Skin epidermis (tissue), 12 donors: ENCODE measurements around the gene DDX25.
A peak's percentile ranks its signal among the peaks of the same experiment; 100 is the strongest.

ENCODE experiments used
- H3K27ac ChIP-seq, 21 experiments: fragments of 200-600 bp; sonication (generic) in 11 of 21; one replicate each; pipeline ENCODE4 v1.5.0; 2020; ENCODE audit warnings: mild to moderate bottlenecking in 3 of 21, inconsistent platforms in 2 of 21, moderate library complexity in 2 of 21
- H3K4me3 ChIP-seq, 7 experiments: fragments of 200-600 bp; sonication (generic) in 2 of 7; one replicate each; pipeline ENCODE4 v1.5.0; 2020; ENCODE audit warnings: inconsistent platforms in 2 of 7, mild to moderate bottlenecking in 2 of 7, moderate library complexity in 1 of 7

DDX25 gene

DNA sequence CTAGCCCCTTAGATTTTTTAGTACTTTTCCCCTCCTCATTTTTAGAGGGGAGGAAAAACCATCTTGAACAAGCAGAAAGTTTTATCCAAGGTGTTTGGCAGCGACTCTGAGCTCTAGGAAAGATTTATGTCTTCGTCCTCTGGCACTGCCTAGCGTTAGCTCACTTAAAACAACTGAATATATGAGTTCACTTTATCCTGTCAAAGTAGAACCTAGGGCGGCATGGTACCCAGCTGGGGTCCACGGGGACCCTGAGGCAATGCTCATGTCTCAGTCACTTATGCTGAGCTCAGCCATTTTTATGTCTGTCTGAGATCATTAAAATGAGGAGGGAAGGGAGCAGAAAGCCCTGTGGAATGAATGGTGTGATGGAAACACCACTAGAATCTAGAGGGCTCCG lies 27.4 kb downstream of the DDX25 start:
- no peak overlapping the region for H3K4me3 ChIP-seq
- H3K27ac ChIP-seq = no peak overlapping the region

DNA sequence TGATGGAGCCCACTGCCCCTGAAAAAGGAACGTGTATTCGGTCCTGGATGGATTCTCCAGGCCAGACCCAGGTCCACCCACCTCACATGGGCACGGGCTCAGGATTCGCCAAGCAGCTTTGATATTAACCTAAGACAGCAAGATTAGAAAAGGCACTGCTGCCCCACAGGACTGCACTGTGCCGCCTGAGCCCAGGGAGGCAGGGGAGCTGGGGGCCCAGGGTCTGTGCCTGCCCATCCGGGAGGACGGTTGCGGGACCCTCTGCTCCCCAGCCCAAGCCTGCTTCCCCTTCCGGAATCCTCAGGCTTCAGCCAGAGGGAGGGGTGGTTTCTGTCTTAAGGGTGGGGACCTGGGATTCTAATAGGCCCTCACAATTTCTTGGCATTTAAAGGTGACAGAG lies 28.0 kb downstream of the DDX25 start:
- Histone ChIP-seq H3K27ac (no peak overlapping the region), H3K4me3 (no peak overlapping the region)

DNA sequence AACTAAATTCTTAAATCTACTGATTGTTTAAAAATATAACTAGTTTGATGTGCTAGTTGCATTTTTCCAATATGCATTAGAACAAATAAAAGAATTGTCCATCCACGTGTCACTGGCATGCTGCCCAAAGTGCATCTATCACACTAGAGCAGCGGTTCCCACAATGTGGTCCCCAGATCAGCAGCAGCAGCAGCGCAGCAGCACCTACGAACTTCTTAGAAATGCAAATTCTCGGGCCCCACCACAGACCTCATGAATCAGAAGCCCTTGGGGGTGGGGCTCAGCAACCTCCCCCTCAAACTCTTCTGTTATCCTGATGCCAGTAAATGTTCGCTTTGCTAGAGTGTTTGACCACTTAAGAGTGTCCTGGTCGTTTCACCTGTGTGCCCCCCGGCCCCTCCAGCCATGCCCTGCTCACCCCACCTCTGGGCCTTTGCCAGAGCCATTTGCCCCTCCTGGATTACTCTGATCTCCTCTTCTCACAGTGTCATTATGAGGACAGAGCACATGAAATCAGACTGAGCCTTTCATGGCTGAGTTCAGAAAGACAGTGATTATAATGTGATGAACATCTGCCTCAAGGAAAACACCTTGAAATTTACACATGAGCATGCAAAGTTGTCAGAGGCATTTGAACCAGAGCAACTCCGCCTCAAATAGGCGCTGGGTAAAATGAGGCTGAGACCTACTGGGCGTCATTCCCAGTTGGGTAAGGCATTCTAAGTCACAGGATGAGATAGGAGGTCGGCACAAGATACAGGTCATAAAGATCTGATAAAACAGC lies 28.9 kb downstream of the DDX25 start:
- Histone ChIP-seq H3K27ac (no peak overlapping the region), H3K4me3 (no peak overlapping the region)

DNA sequence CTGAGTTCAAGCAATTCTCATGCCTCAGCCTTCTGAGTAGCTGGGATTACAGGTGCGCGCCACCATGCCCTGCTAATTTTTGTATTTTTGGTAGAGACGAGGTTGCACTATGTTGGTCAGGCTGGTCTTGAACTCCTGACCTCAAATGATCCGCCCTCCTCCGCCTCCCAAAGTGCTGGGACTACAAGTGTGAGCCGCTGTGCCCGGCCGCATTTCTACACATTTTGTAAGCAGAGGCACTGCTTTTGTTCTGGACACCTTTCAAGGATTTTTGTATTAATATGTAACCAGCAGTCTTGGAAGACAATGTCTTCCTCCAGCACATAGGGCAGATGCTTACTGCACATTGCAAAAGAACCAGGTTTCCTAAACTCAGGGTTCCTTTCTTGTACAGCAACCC lies 30.2 kb downstream of the DDX25 start:
- Histone ChIP-seq H3K27ac (no peak overlapping the region), H3K4me3 (no peak overlapping the region)

DNA sequence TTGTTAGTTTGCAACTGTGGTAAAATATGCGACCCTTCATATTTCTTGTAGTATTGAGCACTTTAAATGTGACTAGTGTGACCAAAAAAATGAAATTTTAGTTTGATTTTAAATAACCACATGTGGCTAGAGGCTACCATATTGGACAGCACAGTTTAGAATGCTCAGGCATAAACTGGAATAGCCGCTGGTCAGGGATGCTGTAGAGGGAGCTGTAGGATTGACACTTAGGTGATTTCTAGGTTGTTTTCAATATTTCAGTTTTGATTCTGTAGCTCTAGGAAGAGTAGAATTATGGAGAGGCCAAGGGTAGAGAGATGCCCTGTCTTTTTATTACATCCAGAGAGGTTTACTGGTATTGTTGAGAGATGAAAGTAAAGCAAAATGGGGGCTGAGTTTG lies 30.7 kb downstream of the DDX25 start:
- H3K27ac ChIP-seq = no peak overlapping the region
- no peak overlapping the region for H3K4me3 ChIP-seq

DNA sequence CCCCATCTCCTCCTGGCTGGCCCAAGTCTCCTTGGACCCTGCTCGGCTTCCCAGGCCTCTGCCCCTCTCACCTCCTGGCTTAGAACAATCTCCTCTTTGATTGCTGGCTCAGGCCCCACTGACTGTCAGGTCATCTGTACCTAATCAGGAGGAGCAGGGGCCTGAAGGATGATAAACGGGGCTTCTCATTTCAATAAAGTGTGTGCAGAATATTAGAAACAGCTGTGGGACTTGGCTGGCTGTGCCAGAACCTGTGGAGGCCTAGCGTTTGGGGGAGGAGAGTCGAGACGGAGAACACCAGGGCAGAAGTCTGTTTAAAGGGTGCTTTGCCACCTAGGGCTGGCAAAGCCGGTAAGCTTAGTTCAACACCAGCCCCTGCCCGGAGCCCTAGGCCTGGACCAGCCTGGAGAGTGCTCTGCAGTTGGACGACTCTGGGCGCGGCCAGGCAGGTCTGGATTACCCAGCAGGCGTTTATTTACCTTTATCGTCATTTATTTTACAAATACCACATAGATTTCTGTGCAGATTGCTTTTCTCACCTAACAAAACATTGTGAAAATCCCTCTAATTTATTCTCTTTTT lies 31.4 kb downstream of the DDX25 start:
- H3K4me3 ChIP-seq = no peak overlapping the region
- no peak overlapping the region for H3K27ac ChIP-seq

DNA sequence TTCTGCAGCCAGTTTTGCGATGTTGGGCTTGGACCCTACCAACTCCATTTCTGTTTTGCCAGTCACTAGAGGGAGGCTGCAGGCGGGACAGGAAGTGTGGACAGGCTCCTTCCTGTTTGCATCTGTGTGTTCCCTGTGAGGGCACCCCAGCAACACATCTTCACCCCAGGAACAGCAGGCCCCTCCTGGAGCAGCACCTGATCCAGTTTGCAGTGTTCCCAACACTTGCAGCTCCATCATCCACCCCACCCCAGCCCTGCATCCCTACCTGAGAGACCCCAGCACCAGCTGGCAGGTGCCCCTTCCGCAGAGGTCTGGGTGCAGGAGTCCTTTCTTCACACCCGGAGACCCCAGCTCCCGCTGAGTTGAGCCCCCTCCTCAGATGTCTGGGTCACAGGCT lies 34.1 kb downstream of the DDX25 start:
- Histone ChIP-seq H3K27ac (peak overlapping the region in 8 of 21 experiments; percentile 29 to 71 (median 42)), H3K4me3 (no peak overlapping the region)

DNA sequence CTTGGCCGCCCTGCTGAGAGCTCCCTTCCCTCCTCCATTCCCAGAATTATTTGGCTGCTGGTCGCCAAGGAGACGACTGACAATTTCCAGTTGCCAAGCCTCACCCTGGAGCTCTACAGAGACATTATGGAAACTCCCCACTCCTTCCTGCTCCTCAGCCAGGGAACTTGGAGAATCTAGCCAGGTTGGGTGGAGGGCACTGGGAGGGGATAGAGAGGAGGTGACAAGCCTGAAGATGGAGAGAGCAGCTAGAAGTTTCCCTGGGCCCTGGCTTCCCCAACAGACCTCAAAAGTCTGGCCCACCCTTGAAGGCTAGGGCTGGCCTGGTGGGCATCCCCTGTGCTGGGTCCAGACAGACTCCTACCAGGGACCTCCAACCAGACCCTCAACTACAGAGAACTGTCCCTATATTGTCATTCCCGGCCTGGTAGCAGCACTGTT lies 34.8 kb downstream of the DDX25 start:
- Histone ChIP-seq H3K27ac (peak overlapping the region in 5 of 21 experiments; percentile 14 to 71 (median 31)), H3K4me3 (no peak overlapping the region)

DNA sequence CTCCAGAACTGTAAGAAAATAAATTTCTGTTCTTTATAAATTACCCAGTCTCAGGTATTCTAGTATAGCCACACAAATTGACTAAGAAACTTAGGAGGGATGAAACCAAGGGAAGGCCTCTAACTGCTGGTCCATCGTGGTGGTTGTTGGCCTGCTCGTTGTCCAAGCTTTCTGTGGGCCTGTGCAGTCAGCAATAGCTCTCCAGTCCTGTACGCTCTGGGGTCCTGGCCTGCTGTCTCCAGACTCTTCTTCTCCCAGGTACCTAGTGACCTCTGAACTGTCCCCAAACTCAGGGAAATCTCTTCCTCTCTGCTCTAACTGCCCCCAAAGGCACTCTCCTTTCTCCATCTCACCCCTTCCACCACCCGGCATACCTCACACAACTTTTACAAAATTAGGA lies 35.8 kb downstream of the DDX25 start:
- no peak overlapping the region for H3K4me3 ChIP-seq
- H3K27ac ChIP-seq = peak overlapping the region in 1 of 21 experiments; percentile 71

DNA sequence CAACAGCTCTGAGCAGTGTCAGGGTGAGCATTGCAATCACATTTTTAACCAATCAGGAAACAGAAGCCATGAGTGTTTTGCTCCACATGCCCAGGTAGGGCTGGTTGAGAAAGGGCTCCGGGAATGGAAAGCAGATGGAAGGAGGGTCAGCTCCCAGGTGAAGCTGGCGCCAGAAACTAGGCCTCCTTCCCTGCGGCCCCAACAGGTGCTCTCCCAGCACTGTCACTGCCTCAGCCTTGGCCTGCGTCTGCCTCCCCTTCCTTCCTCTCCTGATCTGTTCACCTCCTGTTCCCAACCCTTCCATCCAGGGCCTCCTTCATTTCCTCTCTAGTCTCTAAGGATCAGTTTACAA lies 36.9 kb downstream of the DDX25 start:
- Histone ChIP-seq H3K27ac (no peak overlapping the region), H3K4me3 (no peak overlapping the region)

DNA sequence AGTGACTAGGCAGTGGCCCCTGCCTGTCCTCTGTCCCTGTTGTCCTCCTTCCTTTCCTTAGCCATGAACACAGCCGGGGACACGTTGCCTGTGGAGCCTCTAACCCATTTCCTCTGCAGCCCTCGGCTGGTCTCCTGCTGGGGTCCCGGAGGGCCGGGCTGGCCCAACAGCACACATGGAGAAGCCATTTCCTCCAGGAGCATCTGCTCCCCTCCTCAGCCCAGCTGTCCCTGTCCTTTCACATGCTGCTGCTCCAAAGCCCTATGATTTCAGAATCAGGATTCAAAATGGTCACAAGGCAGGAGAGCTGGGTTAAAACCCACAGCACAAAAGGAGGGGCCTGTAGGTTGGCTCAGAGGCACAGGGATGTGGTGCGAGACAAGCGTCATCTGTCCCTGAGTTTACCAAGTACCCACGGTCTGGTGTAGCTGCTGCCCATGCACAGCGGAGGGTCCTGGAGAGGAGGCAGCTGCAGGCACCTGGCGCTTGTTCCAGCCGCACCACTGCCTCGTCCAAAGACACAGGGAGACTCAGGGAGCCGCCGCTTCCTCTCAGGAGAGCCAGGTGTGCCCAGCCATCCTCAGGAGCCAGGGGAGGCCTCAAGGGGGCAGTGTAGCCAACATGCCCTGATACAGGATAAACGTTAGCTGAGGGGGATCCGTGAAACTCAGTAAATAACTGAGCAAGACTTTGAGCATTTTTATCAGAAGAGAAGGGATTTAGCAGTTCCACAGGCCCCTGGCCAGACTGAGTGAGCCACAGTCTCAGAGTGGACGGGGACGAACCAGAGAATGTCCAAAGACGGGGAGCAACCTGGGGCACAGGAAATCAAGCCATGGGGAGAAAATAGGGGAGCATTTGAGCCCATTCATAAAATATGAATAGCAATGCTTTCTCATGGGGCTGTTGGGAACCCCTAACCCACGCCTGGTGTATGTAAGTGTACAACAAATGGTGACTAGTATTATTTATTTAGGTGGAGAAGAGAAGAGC lies 37.6 kb downstream of the DDX25 start:
- Histone ChIP-seq H3K4me3 (no peak overlapping the region), H3K27ac (peak overlapping the region in 1 of 21 experiments; percentile 33)

DNA sequence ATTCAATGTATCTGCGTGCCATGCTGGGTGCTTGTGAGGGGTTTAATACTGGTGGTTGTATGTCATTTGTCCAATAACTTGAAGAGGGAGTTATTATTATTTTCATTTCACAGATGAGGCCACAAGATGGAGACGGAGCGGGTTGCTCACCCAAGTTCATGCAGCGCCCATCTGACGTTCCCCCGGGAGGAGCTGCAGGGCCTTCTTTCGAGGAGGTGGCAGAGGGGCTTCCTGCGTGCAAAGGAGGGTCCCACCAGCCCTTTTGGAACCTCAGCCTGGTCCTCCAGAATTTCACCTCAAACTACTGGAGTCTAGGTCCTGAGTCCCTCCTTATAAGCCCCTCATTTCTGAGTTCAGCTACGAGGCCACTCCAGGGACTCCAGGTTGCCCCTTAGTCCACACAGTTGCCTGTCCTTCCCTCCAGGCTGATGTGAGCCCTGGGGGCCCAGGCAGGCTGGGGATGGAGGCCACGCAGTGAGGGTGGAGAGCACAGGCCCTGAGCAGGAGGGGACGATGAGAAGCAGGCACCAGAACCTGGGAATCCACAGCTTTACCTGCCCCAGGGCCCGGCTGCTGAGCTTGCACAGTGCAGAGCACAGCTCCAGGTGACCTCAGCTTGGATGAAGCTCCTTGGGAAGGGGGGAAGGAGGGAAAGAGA lies 38.6 kb downstream of the DDX25 start:
- no peak overlapping the region for H3K27ac ChIP-seq
- H3K4me3 ChIP-seq = no peak overlapping the region

DNA sequence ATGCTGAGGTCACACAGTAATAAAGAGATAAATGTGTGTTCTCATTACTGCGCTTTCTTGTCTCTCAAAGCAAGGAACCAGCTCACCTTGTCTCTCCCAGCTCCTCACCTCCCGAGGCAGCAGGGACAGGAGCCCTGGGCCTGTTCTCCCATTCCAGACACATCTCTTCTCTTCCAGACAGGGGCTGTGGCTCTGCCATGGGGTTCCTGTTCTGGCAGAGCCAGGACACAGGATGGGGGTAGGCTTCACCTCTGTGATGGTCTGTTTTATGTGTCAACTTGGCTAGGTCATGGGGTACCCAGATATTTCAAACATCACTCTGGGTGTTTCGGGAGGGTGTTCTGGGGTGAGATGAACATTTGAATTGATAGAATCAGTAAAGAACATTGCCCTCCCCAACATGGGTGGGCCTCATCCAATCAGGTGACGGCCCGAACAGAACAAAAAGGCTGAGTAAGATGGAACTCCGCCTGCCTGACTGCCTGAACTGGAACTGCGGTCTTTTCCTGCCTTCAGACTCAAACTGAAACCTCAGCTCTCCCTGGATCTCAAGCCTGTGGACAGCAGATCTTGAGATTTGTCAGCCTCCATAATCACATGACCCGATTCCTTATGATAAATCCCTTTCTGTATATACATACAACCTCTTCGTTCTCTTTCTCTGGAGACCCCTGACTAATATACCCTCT lies 39.5 kb downstream of the DDX25 start:
- no peak overlapping the region for H3K4me3 ChIP-seq
- no peak overlapping the region for H3K27ac ChIP-seq

DNA sequence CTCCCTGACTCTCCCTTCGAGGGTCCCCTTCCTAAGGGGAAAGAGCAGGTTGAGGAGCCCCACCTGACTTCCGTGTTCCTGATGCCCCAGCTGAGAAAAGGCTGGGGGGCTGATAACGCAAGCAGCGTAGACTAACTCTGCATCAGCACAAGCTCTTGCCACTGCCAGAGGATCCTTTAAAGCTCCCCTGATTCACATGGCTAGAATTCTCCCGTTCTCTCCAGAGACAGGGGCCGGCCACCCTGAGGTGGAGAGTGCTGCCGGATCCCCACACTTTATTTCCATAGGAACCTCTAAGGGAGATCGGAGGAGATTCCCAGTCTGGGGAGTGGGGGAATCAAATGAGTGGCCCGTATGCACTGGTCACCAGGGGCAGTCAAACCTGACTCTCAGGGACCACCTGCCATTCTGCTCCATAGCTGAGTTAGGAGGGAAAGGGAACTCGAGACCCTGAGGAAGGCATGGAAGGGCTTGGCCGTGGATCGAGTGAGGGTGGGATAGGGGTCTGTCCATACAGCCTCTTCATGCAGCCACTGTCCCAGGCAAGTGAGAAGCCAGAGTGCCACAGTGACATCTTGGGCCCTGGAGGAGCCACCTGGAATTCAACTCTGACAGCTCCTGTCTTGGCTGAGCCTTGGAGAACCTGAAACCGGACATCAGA lies 40.2 kb downstream of the DDX25 start:
- H3K4me3 ChIP-seq = no peak overlapping the region

DNA sequence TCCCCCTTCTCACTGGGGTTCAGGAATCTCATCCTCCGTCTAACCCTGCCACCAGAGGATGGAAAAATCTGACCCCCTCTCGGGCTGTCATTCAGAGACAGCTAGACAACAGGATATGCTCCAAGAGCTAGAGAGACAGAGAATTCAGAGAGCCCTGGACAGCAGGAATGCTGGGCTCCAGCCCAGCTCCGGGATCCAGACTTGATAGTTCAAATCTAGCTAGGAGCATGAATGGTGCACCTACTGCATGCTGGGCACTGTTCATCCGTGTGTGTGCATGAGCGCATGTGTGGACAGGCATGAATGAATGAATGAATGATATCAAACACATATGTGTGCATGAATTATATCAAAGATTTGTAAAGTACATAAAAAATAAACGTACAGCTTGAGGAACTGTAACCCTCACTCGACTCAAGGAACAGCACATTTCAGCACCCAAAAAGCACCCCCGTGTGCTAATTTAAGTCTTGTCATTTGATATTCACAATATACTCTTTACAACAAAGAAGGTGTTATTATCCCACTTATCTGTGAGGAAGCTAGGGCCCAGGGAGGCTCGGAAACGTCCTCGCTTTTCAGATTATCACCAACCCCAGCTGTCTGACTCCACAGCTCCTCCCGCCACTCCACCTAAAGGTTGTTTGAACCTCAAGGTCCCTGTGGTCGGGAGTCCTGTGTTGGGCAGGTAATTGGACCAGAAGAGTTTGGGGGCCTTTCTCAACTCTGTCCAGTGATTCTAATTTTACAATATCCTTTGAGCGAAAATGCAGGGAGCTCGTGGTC lies 40.9 kb downstream of the DDX25 start:
- Histone ChIP-seq H3K27ac (no peak overlapping the region), H3K4me3 (no peak overlapping the region)

More for the DNA sequence above, 40.2 kb downstream of the DDX25 start:
- no peak overlapping the region for H3K27ac ChIP-seq

DNA sequence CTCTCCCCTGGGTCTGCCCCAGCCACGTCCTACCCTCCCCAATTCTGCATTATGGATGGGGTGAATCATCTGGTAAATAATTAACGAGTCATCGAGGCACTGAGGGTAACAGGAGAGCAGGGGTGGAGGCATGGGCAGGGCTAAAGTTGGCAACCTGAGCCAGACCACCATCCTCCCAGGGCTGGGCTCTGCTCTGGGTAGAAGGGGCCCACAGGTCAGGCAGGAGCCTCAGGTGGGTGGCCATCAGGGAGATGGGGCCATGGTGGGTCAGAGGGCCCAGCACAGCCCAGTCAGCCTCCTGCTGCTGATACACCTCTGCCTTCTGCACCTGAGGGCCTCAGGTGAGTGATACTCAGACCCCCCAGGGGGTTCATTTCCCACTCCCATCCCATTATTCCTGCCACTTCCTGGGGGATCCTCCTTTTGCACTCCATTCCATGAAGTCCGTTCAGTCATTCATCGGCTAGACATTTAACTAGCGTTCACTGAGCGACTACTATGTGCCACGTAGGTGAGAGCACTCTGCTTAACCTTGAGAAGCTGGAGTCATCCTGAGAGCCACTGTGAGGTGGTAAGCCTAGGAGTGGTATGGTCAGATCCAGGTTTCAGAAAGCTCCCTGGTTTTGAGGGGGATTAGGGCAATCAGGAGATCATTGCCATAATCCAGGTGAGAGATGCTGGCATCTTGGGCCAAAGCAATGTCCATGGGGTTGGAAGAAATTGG lies 41.7 kb downstream of the DDX25 start, which contains the start of gene VSIG10L2:
Gene VSIG10L2 (plus strand): TSS at position 248 of the 724 bp plus-strand sequence. CDS start 12 bp downstream, at position 260.
- Histone ChIP-seq H3K4me3 (no peak within 1 kb of the TSS), H3K27ac (no peak within 1 kb of the TSS)

DNA sequence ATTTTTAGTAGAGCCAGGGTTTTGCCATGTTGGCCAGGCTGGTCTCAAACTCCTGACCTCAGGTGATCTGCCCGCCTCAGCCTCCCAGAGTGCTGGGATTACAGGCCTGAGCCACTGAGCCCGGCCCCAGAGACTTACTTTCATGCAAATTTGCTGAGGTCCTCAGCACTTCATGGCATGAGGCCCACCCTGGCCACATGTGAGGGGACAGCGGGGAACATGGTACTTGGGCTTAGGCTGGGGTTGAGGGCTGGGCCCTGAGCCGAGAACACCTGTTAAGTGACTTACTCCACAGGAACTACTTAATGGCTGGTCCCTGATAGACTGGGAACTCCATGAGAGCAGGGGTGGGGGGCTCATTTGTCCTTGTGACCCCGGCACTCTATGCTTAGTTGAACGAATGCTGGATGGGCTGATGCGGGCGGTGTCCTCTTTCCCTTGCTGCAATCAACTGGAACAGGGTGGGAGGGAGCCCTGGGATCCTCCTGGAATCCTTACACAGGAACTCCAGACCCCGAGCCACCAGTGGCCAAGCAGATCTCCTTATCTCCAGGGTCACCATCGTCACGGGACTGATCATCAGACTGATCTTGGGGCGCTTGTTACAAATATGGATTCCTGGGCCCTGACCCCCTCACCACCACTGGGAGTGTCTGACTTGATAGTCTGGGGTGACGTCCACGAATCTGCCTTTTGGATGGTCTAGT lies 42.6 kb downstream of the DDX25 start:
- no peak overlapping the region for H3K4me3 ChIP-seq
- no peak overlapping the region for H3K27ac ChIP-seq
